ENCODE data around the gene TRIM63. TPM values are rescaled to one million over a fixed set of nuclear protein-coding genes. Genes with fewer than 3 reads are reported as not detected.

Gene TRIM63
- total and polyA plus RNA-seq, 9 of the 15 experiments (the other 6 are each of a cell fraction or from before 2014, with no cell fraction given) = 0.08 to 0.57 (median 0.36) TPM

- H3K27me3 ChIP-seq (ENCODE audit: control insufficient read depth in 2 of 2, insufficient read depth in 2 of 2, low read length in 2 of 2) = no peaks in the 10 kb centered on the region
- peaks cover 34% of the 10 kb centered on the region for H3K36me3 ChIP-seq (ENCODE audit: control insufficient read depth, insufficient read depth, low read length)
- peak overlapping the region; percentile 92 for H3K27ac ChIP-seq (ENCODE audit: extremely low read depth, low read depth, low read length)
- WGBS (ENCODE audit: insufficient coverage, low coverage, missing lambda C conversion rate) = 0% methylated on average over 9 of the region's 9 CpGs
- peak; percentile 20 for ATAC-seq
- H2AFZ ChIP-seq (ENCODE audit: low read depth, low read length) = peak overlapping the region; percentile 73
- peaks cover 65% of the 10 kb centered on the region for H3K79me2 ChIP-seq (ENCODE audit: control insufficient read depth, insufficient read depth, low read length)
- no peaks in the 10 kb centered on the region for H4K20me1 ChIP-seq (replicated peaks; ENCODE audit: control insufficient read depth, insufficient read depth, low read length)
- H3K9me1 ChIP-seq (ENCODE audit: control insufficient read depth, insufficient read depth, low read length) = no peaks in the 10 kb centered on the region
- no peaks in the 10 kb centered on the region for H3K9me3 ChIP-seq (replicated peaks; ENCODE audit: control insufficient read depth, insufficient read depth, low read depth, low read length)
- intact Hi-C loops (cut with micrococcal nuclease) = loop anchor here (5.0 kb wide), 2 partner anchors 125 to 210 kb away; no protein-coding TSS in a partner anchor
- BruUV-seq (replicated peaks) = no TSS peak
- POLR2A ChIA-PET = interaction anchor here (0.6 to 8.2 kb wide), 8 partner anchors 10 to 668 kb away, joined by 3 to 107 read pairs (median 6); no protein-coding TSS in a partner anchor
- peak overlapping the region; percentile 94 for H3K4me3 ChIP-seq
- peak in 1 of 4 experiments; percentile 2 for DNase-seq (ENCODE audit: extremely low read depth in 1 of 4, low spot score in 3 of 4)
- CTCF ChIA-PET (ENCODE audit: low intra/inter-chr PET ratio) = interaction anchor here (1.0 kb wide), 1 partner anchor 34 kb away, joined by 3 read pairs; no protein-coding TSS in a partner anchor
- H3K9ac ChIP-seq (ENCODE audit: insufficient read depth in 1 of 2, low read depth in 2 of 2, low read length in 2 of 2) = peak overlapping the region; percentile 77 to 98
- peak overlapping the region; percentile 99 for H3K4me2 ChIP-seq (ENCODE audit: insufficient read depth, low read length)
- no peak for FAIRE-seq
- peaks cover 13 to 29% of the 10 kb centered on the region in 2 experiments for H3K4me1 ChIP-seq (replicated peaks in 1 of 2; ENCODE audit: control insufficient read depth in 2 of 2, insufficient read depth in 2 of 2, low read length in 2 of 2)
- in situ Hi-C loops (cut with MboI) = no loop called here
- TF ChIP-seq SPI1 (IDR thresholded peaks at IDR 0.05; ENCODE audit: borderline replicate concordance, low read depth, low read length) (peak; percentile 92), ESRRA (IDR thresholded peaks at IDR 0.05; ENCODE audit: borderline replicate concordance, low read depth) (no peak), ZNF398 (CRISPR knock-in tag; IDR thresholded peaks at IDR 0.05) (no peak), ATF1 (CRISPR knock-in tag; IDR thresholded peaks at IDR 0.05) (no peak), ATF1 (tag; IDR thresholded peaks at IDR 0.05) (0 out of 2 replicates have a peak, but pooled peaks have one; percentile 7), HDAC1 (IDR thresholded peaks at IDR 0.05) (no peak), ZNF324 (CRISPR knock-in tag; IDR thresholded peaks at IDR 0.05) (0 out of 2 replicates have a peak, but pooled peaks have one; percentile 25), KDM1A (IDR thresholded peaks at IDR 0.05) (peak in 1 of 2 experiments; percentile 51; a peak in 1 of 4 replicates), ILF3 (IDR thresholded peaks at IDR 0.05; ENCODE audit: borderline replicate concordance) (no peak), ETV5 (CRISPR knock-in tag; IDR thresholded peaks at IDR 0.05; ENCODE audit: low read depth) (0 out of 2 replicates have a peak, but pooled peaks have one; percentile 13), HDAC6 (IDR thresholded peaks at IDR 0.05; ENCODE audit: low read depth, low read length) (no peak), E2F5 (CRISPR knock-in tag; IDR thresholded peaks at IDR 0.05) (no peak), MYC (IDR thresholded peaks at IDR 0.05; ENCODE audit: low read depth, low read length) (no peak), MYC (CRISPR knock-in tag; IDR thresholded peaks at IDR 0.05; ENCODE audit: borderline replicate concordance, low read depth) (no peak), ZNF766 (CRISPR knock-in tag; conservative IDR thresholded peaks at IDR 0.05) (no peak), MEF2D (tag; conservative IDR thresholded peaks at IDR 0.05; ENCODE audit: low read depth) (no peak), NFE2 (IDR thresholded peaks at IDR 0.05; ENCODE audit: low read depth) (no peak), GTF3C2 (IDR thresholded peaks at IDR 0.05; ENCODE audit: borderline replicate concordance, extremely low read depth, insufficient read length) (no peak)
Measured at GRCh38 chr1:26112407-26112775, 45.0 kb upstream of the TRIM63 start.
